Neural cell (in vitro differentiated cells): Measurements from ENCODE around the gene IL17B. TPM values are rescaled to one million over a fixed set of nuclear protein-coding genes. Genes with fewer than 3 reads are reported as not detected.

Experiments
- H2AFZ ChIP-seq: fragments of 200-600, 300-800 bp; sonication (generic), shearing (Covaris generic); 2 replicates; pipeline ENCODE4 v1.6.0; 2014; ENCODE audit warnings: low read depth, mild to moderate bottlenecking, antibody characterized with exemption, low read length, moderate library complexity
- H3F3A ChIP-seq: fragments of 200-600 bp; shearing (Covaris generic); 2 replicates; pipeline ENCODE4 v1.6.1; 2016; ENCODE audit warnings: mild to moderate bottlenecking, moderate library complexity, mixed read lengths, antibody characterized with exemption, low read length; ENCODE audit not compliant: insufficient read depth, poor library complexity, severe bottlenecking
- H3K27ac ChIP-seq: fragments of 200-600, 300-800 bp; sonication (generic), shearing (Covaris generic); 2 replicates; pipeline ENCODE4 v1.5.1; 2014; ENCODE audit warnings: mild to moderate bottlenecking, low read length, moderate library complexity
- H3K27me3 ChIP-seq: fragments of 300-800, 200-600 bp; sonication (generic), shearing (Covaris generic); 2 replicates; pipeline ENCODE4 v1.6.0; 2014; ENCODE audit warnings: mild to moderate bottlenecking, low read depth, low read length, moderate library complexity; ENCODE audit not compliant: insufficient read depth
- H3K36me3 ChIP-seq: fragments of 300-800, 200-600 bp; sonication (generic), shearing (Covaris generic); 2 replicates; pipeline ENCODE4 v1.5.1; 2014; ENCODE audit warnings: mild to moderate bottlenecking, antibody characterized with exemption, low read length, moderate library complexity; ENCODE audit not compliant: insufficient read depth
- H3K4me2 ChIP-seq: fragments of 300-800, 200-600 bp; sonication (generic), shearing (Covaris generic); 2 replicates; pipeline ENCODE4 v1.6.0; 2014; ENCODE audit warnings: mild to moderate bottlenecking, low read length
- H3K4me3 ChIP-seq: fragments of 300-800, 200-600 bp; sonication (generic), shearing (Covaris generic); 2 replicates; pipeline ENCODE4 v1.5.1; 2014; ENCODE audit warnings: mild to moderate bottlenecking, low read length, moderate library complexity
- H3K79me2 ChIP-seq: fragments of 200-600 bp; shearing (Covaris generic); replicated peaks from 2 replicates; pipeline ENCODE4 v1.6.0; 2014; ENCODE audit warnings: mild to moderate bottlenecking, low read length, moderate library complexity; ENCODE audit not compliant: insufficient read depth
- H3K9ac ChIP-seq: fragments of 300-800, 200-600 bp; sonication (generic), shearing (Covaris generic); 2 replicates; pipeline ENCODE4 v1.6.1; 2016; ENCODE audit warnings: mild to moderate bottlenecking, low read length, mixed read lengths
- H3K9me2 ChIP-seq: fragments of 200-600 bp; shearing (Covaris generic); 2 replicates; pipeline ENCODE4 v1.6.1; 2016; ENCODE audit warnings: mild to moderate bottlenecking, low read length, mixed read lengths; ENCODE audit not compliant: insufficient read depth
- H3K9me3 ChIP-seq: fragments of 200-600, 300-800 bp; sonication (generic), shearing (Covaris generic); 2 replicates; pipeline ENCODE4 v1.6.1; 2016; ENCODE audit warnings: mild to moderate bottlenecking, mixed run types, low read length, moderate library complexity, mixed read lengths
- H4K20me1 ChIP-seq: fragments of 200-600 bp; shearing (Covaris generic); 2 replicates; pipeline ENCODE4 v1.6.1; 2016; ENCODE audit warnings: mild to moderate bottlenecking, mixed run types; ENCODE audit not compliant: insufficient read depth
- CTCF ChIP-seq: fragments of 450-650 bp; IDR thresholded peaks from 2 replicates; pipeline ENCODE4 v1.5.1; 2014; ENCODE audit warnings: antibody characterized with exemption, mild to moderate bottlenecking, moderate library complexity; ENCODE audit not compliant: poor library complexity, severe bottlenecking
- EP300 ChIP-seq: fragments of 450-650 bp; conservative IDR thresholded peaks from 2 replicates; pipeline ENCODE4 v1.6.1; 2014; ENCODE audit warnings: antibody characterized with exemption, mild to moderate bottlenecking, moderate library complexity; ENCODE audit not compliant: poor library complexity, severe bottlenecking
- EZH2 ChIP-seq: fragments of 200-600, 300-800 bp; shearing (Covaris generic), sonication (generic); IDR thresholded peaks from 2 replicates; pipeline ENCODE4 v1.6.1; 2014; ENCODE audit warnings: antibody characterized with exemption, low read length, borderline replicate concordance, mild to moderate bottlenecking; ENCODE audit not compliant: insufficient read depth, poor library complexity, severe bottlenecking
- MXI1 ChIP-seq: fragments of 450-650 bp; conservative IDR thresholded peaks from 2 replicates; pipeline ENCODE4 v1.6.1; 2014; ENCODE audit warnings: antibody characterized with exemption, mild to moderate bottlenecking; ENCODE audit not compliant: poor library complexity, severe bottlenecking
- POLR2AphosphoS5 ChIP-seq: IDR thresholded peaks from 2 replicates; pipeline ENCODE4 v1.6.1; 2012
- RAD21 ChIP-seq: fragments of 450-650 bp; conservative IDR thresholded peaks from 2 replicates; pipeline ENCODE4 v1.6.1; 2014; ENCODE audit warnings: antibody characterized with exemption, mild to moderate bottlenecking, moderate library complexity
- REST ChIP-seq: IDR thresholded peaks from 2 replicates; pipeline ENCODE4 v1.6.1; 2012; ENCODE audit warnings: borderline replicate concordance
- SMC3 ChIP-seq: fragments of 450-650 bp; conservative IDR thresholded peaks from 2 replicates; pipeline ENCODE4 v1.6.1; 2014; ENCODE audit warnings: antibody characterized with exemption, mild to moderate bottlenecking, moderate library complexity; ENCODE audit not compliant: poor library complexity
- TAF1 ChIP-seq: IDR thresholded peaks from 2 replicates; pipeline ENCODE4 v1.6.1; 2012; ENCODE audit warnings: low read depth
- polyA plus RNA-seq: library from polyadenylated mRNA; depleted of rRNA; stranded (reverse); fragments of >200 nt; gene quantifications from 2 replicates; pipeline ENCODE4 v1.2.3, GENCODE V29; 2014

Gene IL17B
- polyA plus RNA-seq, 1 donor from 2014 or later, result not detected

GRCh38 chr5:149383399-149383798, 4.3 kb upstream of the IL17B start:
- no peaks in the 10 kb centered on the region for H3K36me3 ChIP-seq
- H3K27ac ChIP-seq, result no peak overlapping the region
- no peaks in the 10 kb centered on the region for H3K9me3 ChIP-seq
- no peak overlapping the region for H2AFZ ChIP-seq
- no peak overlapping the region for H3K4me3 ChIP-seq
- H3F3A ChIP-seq, result no peaks in the 10 kb centered on the region
- no peaks in the 10 kb centered on the region for H3K79me2 ChIP-seq
- H3K9ac ChIP-seq, result no peak overlapping the region
- H3K9me2 ChIP-seq, result no peaks in the 10 kb centered on the region
- H3K27me3 ChIP-seq, result no peaks in the 10 kb centered on the region
- no peak for TF ChIP-seq EP300
- no peak for TF ChIP-seq EZH2
- no peak overlapping the region for H3K4me2 ChIP-seq
- H4K20me1 ChIP-seq, result no peaks in the 10 kb centered on the region

GRCh38 chr5:149382517-149383220, 3.6 kb upstream of the IL17B start:
- Histone ChIP-seq H3K9ac (no peak overlapping the region), H4K20me1 (no peaks in the 10 kb centered on the region), H3K4me2 (no peak overlapping the region), H3K4me3 (no peak overlapping the region), H3K79me2 (no peaks in the 10 kb centered on the region), H3K27me3 (no peaks in the 10 kb centered on the region), H3K36me3 (no peaks in the 10 kb centered on the region), H3K9me3 (no peaks in the 10 kb centered on the region), H3K9me2 (no peaks in the 10 kb centered on the region), H3K27ac (no peak overlapping the region), H3F3A (no peaks in the 10 kb centered on the region), H2AFZ (no peak overlapping the region)
- TF ChIP-seq TAF1 (no peak), MXI1 (no peak), RAD21 (no peak), REST (no peak), CTCF (no peak), SMC3 (no peak), POLR2AphosphoS5 (no peak), EZH2 (no peak), EP300 (no peak)
